Sigmoid colon (tissue), 7 donors: ENCODE data around the gene FUT1. TPM values are rescaled to one million over a fixed set of nuclear protein-coding genes. Genes with fewer than 3 reads are reported as not detected.
A peak's percentile ranks its signal among the peaks of the same experiment; 100 is the strongest.

Experiments used
- DNase-seq: peaks from one replicate; pipeline ENCODE4 v3.0.0-alpha.2; 2019
- H3K27ac ChIP-seq, 4 donors: fragments of 200-600 bp; sonication (generic); one replicate each; pipeline ENCODE4 v1.5.1; 2016 to 2019; ENCODE audit warnings: mild to moderate bottlenecking in 1 of 4
- H3K27me3 ChIP-seq, 3 donors: fragments of 200-600 bp; sonication (generic); one replicate each; pipeline ENCODE4 v1.5.1; 2019; ENCODE audit warnings: mild to moderate bottlenecking in 1 of 3
- H3K36me3 ChIP-seq, 4 donors: fragments of 200-600 bp; sonication (generic); one replicate each; pipeline ENCODE4 v1.5.1; 2016 to 2019
- H3K4me1 ChIP-seq, 4 donors: fragments of 200-600 bp; sonication (generic); one replicate each; pipeline ENCODE4 v1.5.1; 2017 to 2019
- H3K4me3 ChIP-seq, 4 donors: fragments of 200-600 bp; sonication (generic); one replicate each; pipeline ENCODE4 v1.5.1; 2017 to 2019; ENCODE audit warnings: mild to moderate bottlenecking in 2 of 4, moderate library complexity in 1 of 4
- H3K9me3 ChIP-seq, 4 donors: fragments of 200-600 bp in 3 of 4; sonication (generic) in 3 of 4; one replicate each; pipeline versions ENCODE4 v1.5.1 to v1.6.1; 2013 to 2019
- CTCF ChIP-seq, 4 experiments: fragments of 450-650 bp in 3 of 4; fragments of 200-600 bp in 1 of 4; IDR thresholded peaks; one replicate each; pipeline ENCODE4 v1.5.1; 2016 to 2019; ENCODE audit warnings: antibody characterized with exemption in 4 of 4, mild to moderate bottlenecking in 3 of 4, moderate library complexity in 2 of 4
- EP300 ChIP-seq, 4 donors: sonication (generic); formaldehyde crosslinking; IDR thresholded peaks; one replicate each; pipeline ENCODE4 v1.6.1; 2017; ENCODE audit warnings: antibody characterized with exemption in 4 of 4
- POLR2A ChIP-seq, 2 donors: fragments of 450-650 bp; IDR thresholded peaks; one replicate each; pipeline ENCODE4 v1.6.1; 2016; ENCODE audit warnings: antibody characterized with exemption in 2 of 2, mild to moderate bottlenecking in 2 of 2, moderate library complexity in 2 of 2
- POLR2AphosphoS5 ChIP-seq, 4 donors: sonication (generic); formaldehyde crosslinking; IDR thresholded peaks; one replicate each; pipeline ENCODE4 v1.6.1; 2017; ENCODE audit warnings: antibody characterized with exemption in 4 of 4
- WGBS, 2 donors: extraction: QIAGEN DNeasy Blood & Tissue Kit; methylation state at CpG; one replicate each; pipeline ENCODE4 v1.1.7; 2013; 5-methylcytosine and 5-hydroxymethylcytosine counted together
- intact Hi-C: fragments of 100-400 bp; cut with DNase I; formaldehyde crosslinking; loops from one replicate; pipeline ENCODE4 v1.15.1; 2023
- polyA plus RNA-seq, 3 donors: library from polyadenylated mRNA; stranded (reverse); fragments of 200-250 nt; gene quantifications; one replicate each; pipeline ENCODE4 v1.2.3, GENCODE V29; 2013
- total RNA-seq, 4 donors: library from RNA; depleted of rRNA; stranded (reverse); fragments of >200 nt; gene quantifications; one replicate each; pipeline ENCODE4 v1.1.0, GENCODE V29; 2016
- donor health status: healthy with polysubstance abuse.
- donor health status: Bipolar disorder and iron deficiency.
- donor health status: healthy.

FUT1 gene
- total and polyA plus RNA-seq, 7 donors: under 0.01 to 0.80 (median 0.49) TPM; not detected in 2

- TF ChIP-seq CTCF (IDR thresholded peaks at IDR 0.05) (no peak), POLR2AphosphoS5 (IDR thresholded peaks at IDR 0.05) (no peak), EP300 (IDR thresholded peaks at IDR 0.05) (no peak), POLR2A (IDR thresholded peaks at IDR 0.05) (no peak)
- Histone ChIP-seq H3K36me3 (no peaks in the 10 kb centered on the region), H3K4me3 (no peak overlapping the region), H3K27me3 (no peaks in the 10 kb centered on the region), H3K4me1 (peaks cover 0 to 14% (median 6%) of the 10 kb centered on the region in 4 donors), H3K9me3 (no peaks in the 10 kb centered on the region), H3K27ac (no peak overlapping the region)
- intact Hi-C loops: no loop called here
- WGBS, 2 donors: 25 to 65% methylated on average over 5 of the region's 5 CpGs
- no peak for DNase-seq
Observed at GRCh38 chr19:48784527-48784926, 32.1 kb upstream of the FUT1 start.

GRCh38 chr19:48780631-48781391 lies 28.4 kb upstream of the FUT1 start:
- Histone ChIP-seq H3K36me3 (no peaks in the 10 kb centered on the region), H3K4me1 (peaks cover 0 to 14% (median 6%) of the 10 kb centered on the region in 4 donors), H3K9me3 (no peaks in the 10 kb centered on the region), H3K4me3 (no peak overlapping the region), H3K27me3 (no peaks in the 10 kb centered on the region), H3K27ac (peak overlapping the region; percentile 40 to 55 (median 46))
- intact Hi-C loops: no loop called here
- 30 to 62% methylated on average over 14 of the region's 14 CpGs for WGBS, 2 donors
- TF ChIP-seq POLR2AphosphoS5 (IDR thresholded peaks at IDR 0.05): peak in 1 of 4 donors; percentile 11
- no peak for TF ChIP-seq POLR2A (IDR thresholded peaks at IDR 0.05)
- TF ChIP-seq CTCF (IDR thresholded peaks at IDR 0.05): no peak
- no peak for DNase-seq

- no peak overlapping the region for H3K27ac ChIP-seq
- no peaks in the 10 kb centered on the region for H3K9me3 ChIP-seq
- no peaks in the 10 kb centered on the region for H3K27me3 ChIP-seq
- H3K36me3 ChIP-seq: no peaks in the 10 kb centered on the region
- peaks cover 0 to 14% (median 6%) of the 10 kb centered on the region in 4 donors for H3K4me1 ChIP-seq
- 13 to 45% methylated on average over 1 of the region's 1 CpG for WGBS, 2 donors
- no peak for DNase-seq
- H3K4me3 ChIP-seq: no peak overlapping the region
- TF ChIP-seq CTCF (IDR thresholded peaks at IDR 0.05) (no peak), POLR2A (IDR thresholded peaks at IDR 0.05) (no peak), POLR2AphosphoS5 (IDR thresholded peaks at IDR 0.05) (no peak), EP300 (IDR thresholded peaks at IDR 0.05) (no peak)
- intact Hi-C loops: no loop called here
Observed at GRCh38 chr19:48779636-48780035, 27.2 kb upstream of the FUT1 start.

GRCh38 chr19:48777720-48778119 lies 25.3 kb upstream of the FUT1 start:
- no peak for TF ChIP-seq EP300 (IDR thresholded peaks at IDR 0.05)
- TF ChIP-seq POLR2AphosphoS5 (IDR thresholded peaks at IDR 0.05): no peak
- no peak for TF ChIP-seq POLR2A (IDR thresholded peaks at IDR 0.05)
- no peak for TF ChIP-seq CTCF (IDR thresholded peaks at IDR 0.05)
- no peak overlapping the region for H3K27ac ChIP-seq
- intact Hi-C loops: no loop called here

More at GRCh38 chr19:48777720-48778119, 25.3 kb upstream of the FUT1 start:
- Histone ChIP-seq H3K9me3 (no peaks in the 10 kb centered on the region), H3K36me3 (no peaks in the 10 kb centered on the region), H3K4me1 (peaks cover 0 to 14% (median 6%) of the 10 kb centered on the region in 4 donors), H3K4me3 (no peak overlapping the region), H3K27me3 (no peaks in the 10 kb centered on the region)
- WGBS, 2 donors: 78 to 92% methylated on average over 12 of the region's 12 CpGs
- no peak for DNase-seq
